Measurements from ENCODE around the gene CCNK. TPM values are rescaled to one million over a fixed set of nuclear protein-coding genes. Genes with fewer than 3 reads are reported as not detected.
A peak's percentile ranks its signal among the peaks of the same experiment; 100 is the strongest.

CCNK gene
- total and polyA plus RNA-seq, 2 of the 13 experiments (the other 11 are each of a cell fraction or from before 2014, with no cell fraction given), result 4.9 to 9.7 TPM

DNA sequence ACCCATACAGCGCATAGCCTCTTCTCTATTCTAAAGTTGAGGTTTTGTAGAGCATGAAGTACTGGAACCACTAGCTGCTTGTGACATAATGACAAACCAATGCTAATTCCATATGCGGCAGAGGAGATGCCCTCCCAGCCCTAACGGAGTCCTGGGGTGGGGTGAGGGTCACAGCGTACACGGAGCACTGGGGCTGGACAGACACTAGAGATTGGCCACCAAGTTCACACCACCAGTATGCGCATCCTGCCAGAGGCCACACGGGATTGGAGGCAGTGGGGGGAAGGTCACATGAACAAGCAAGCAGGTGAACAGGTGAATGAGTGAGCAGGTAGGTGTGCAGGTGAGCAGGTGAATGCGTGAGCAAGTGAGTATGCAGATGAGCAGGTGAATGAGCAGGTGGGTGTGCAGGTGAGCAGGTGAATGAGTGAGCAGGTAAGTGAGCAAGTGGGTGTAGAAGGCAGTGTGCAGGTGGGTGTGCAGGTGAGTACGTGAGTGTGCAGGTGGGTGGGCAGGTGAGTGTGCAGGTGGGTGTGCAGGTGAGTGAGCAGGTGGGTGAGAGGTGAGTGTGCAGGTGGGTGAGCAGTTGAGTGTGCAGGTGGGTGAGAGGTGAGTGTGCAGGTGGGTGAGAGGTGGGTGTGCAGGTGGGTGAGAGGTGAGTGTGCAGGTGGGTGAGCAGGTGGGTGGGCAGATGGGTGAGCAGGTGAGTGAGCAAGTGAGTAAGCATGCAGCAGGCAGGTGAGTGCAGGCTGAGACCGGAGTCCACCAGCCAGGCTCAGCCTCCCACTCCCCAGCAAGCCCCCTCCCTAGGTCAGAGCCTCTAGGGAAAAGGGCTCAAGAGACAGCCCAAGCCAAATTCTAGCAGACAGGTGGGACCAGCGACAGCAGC is 70.1 kb downstream of the CCNK start (continued):
- TF ChIP-seq, protein P1, sequence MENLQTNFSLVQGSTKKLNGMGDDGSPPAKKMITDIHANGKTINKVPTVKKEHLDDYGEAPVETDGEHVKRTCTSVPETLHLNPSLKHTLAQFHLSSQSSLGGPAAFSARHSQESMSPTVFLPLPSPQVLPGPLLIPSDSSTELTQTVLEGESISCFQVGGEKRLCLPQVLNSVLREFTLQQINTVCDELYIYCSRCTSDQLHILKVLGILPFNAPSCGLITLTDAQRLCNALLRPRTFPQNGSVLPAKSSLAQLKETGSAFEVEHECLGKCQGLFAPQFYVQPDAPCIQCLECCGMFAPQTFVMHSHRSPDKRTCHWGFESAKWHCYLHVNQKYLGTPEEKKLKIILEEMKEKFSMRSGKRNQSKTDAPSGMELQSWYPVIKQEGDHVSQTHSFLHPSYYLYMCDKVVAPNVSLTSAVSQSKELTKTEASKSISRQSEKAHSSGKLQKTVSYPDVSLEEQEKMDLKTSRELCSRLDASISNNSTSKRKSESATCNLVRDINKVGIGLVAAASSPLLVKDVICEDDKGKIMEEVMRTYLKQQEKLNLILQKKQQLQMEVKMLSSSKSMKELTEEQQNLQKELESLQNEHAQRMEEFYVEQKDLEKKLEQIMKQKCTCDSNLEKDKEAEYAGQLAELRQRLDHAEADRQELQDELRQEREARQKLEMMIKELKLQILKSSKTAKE (CRISPR knock-in tag; IDR thresholded peaks at IDR 0.05; ENCODE audit: borderline replicate concordance), result no peak
- TF ChIP-seq ZNF253 (CRISPR knock-in tag; IDR thresholded peaks at IDR 0.05; ENCODE audit: borderline replicate concordance) (peak; percentile 10; the same call in 1 of the 2 replicates), ZNF891 (CRISPR knock-in tag; IDR thresholded peaks at IDR 0.05) (0 out of 2 replicates have a peak, but pooled peaks have one; percentile 54), ZNF773 (CRISPR knock-in tag; IDR thresholded peaks at IDR 0.05; ENCODE audit: borderline replicate concordance) (no peak), ZNF317 (CRISPR knock-in tag; IDR thresholded peaks at IDR 0.05) (no peak), ZNF251 (CRISPR knock-in tag; IDR thresholded peaks at IDR 0.05) (no peak), TMF1 (CRISPR knock-in tag; IDR thresholded peaks at IDR 0.05; ENCODE audit: low read depth) (no peak), THYN1 (CRISPR knock-in tag; IDR thresholded peaks at IDR 0.05; ENCODE audit: borderline replicate concordance, low read depth) (no peak), ZEB1 (IDR thresholded peaks at IDR 0.05; ENCODE audit: insufficient replicate concordance, low read depth) (peak; percentile 95), ZNF530 (CRISPR knock-in tag; IDR thresholded peaks at IDR 0.05; ENCODE audit: low read depth) (no peak), NFE2L1 (CRISPR knock-in tag; IDR thresholded peaks at IDR 0.05; ENCODE audit: borderline replicate concordance) (no peak)
- TF ChIP-seq, protein P2, sequence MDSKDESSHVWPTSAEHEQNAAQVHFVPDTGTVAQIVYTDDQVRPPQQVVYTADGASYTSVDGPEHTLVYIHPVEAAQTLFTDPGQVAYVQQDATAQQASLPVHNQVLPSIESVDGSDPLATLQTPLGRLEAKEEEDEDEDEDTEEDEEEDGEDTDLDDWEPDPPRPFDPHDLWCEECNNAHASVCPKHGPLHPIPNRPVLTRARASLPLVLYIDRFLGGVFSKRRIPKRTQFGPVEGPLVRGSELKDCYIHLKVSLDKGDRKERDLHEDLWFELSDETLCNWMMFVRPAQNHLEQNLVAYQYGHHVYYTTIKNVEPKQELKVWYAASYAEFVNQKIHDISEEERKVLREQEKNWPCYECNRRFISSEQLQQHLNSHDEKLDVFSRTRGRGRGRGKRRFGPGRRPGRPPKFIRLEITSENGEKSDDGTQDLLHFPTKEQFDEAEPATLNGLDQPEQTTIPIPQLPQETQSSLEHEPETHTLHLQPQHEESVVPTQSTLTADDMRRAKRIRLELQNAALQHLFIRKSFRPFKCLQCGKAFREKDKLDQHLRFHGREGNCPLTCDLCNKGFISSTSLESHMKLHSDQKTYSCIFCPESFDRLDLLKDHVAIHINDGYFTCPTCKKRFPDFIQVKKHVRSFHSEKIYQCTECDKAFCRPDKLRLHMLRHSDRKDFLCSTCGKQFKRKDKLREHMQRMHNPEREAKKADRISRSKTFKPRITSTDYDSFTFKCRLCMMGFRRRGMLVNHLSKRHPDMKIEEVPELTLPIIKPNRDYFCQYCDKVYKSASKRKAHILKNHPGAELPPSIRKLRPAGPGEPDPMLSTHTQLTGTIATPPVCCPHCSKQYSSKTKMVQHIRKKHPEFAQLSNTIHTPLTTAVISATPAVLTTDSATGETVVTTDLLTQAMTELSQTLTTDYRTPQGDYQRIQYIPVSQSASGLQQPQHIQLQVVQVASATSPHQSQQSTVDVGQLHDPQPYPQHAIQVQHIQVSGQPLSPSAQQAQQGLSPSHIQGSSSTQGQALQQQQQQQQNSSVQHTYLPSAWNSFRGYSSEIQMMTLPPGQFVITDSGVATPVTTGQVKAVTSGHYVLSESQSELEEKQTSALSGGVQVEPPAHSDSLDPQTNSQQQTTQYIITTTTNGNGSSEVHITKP (CRISPR knock-in tag; IDR thresholded peaks at IDR 0.05; ENCODE audit: low read depth), result no peak
- TF ChIP-seq, protein P3, sequence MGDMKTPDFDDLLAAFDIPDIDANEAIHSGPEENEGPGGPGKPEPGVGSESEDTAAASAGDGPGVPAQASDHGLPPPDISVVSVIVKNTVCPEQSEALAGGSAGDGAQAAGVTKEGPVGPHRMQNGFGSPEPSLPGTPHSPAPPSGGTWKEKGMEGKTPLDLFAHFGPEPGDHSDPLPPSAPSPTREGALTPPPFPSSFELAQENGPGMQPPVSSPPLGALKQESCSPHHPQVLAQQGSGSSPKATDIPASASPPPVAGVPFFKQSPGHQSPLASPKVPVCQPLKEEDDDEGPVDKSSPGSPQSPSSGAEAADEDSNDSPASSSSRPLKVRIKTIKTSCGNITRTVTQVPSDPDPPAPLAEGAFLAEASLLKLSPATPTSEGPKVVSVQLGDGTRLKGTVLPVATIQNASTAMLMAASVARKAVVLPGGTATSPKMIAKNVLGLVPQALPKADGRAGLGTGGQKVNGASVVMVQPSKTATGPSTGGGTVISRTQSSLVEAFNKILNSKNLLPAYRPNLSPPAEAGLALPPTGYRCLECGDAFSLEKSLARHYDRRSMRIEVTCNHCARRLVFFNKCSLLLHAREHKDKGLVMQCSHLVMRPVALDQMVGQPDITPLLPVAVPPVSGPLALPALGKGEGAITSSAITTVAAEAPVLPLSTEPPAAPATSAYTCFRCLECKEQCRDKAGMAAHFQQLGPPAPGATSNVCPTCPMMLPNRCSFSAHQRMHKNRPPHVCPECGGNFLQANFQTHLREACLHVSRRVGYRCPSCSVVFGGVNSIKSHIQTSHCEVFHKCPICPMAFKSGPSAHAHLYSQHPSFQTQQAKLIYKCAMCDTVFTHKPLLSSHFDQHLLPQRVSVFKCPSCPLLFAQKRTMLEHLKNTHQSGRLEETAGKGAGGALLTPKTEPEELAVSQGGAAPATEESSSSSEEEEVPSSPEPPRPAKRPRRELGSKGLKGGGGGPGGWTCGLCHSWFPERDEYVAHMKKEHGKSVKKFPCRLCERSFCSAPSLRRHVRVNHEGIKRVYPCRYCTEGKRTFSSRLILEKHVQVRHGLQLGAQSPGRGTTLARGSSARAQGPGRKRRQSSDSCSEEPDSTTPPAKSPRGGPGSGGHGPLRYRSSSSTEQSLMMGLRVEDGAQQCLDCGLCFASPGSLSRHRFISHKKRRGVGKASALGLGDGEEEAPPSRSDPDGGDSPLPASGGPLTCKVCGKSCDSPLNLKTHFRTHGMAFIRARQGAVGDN (CRISPR knock-in tag; IDR thresholded peaks at IDR 0.05), result no peak
- TF ChIP-seq, protein P4, sequence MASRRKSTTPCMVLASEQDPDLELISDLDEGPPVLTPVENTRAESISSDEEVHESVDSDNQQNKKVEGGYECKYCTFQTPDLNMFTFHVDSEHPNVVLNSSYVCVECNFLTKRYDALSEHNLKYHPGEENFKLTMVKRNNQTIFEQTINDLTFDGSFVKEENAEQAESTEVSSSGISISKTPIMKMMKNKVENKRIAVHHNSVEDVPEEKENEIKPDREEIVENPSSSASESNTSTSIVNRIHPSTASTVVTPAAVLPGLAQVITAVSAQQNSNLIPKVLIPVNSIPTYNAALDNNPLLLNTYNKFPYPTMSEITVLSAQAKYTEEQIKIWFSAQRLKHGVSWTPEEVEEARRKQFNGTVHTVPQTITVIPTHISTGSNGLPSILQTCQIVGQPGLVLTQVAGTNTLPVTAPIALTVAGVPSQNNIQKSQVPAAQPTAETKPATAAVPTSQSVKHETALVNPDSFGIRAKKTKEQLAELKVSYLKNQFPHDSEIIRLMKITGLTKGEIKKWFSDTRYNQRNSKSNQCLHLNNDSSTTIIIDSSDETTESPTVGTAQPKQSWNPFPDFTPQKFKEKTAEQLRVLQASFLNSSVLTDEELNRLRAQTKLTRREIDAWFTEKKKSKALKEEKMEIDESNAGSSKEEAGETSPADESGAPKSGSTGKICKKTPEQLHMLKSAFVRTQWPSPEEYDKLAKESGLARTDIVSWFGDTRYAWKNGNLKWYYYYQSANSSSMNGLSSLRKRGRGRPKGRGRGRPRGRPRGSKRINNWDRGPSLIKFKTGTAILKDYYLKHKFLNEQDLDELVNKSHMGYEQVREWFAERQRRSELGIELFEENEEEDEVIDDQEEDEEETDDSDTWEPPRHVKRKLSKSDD (CRISPR knock-in tag; IDR thresholded peaks at IDR 0.05; ENCODE audit: low read depth), result no peak

Data from HepG2 (cell line).